Measurements from ENCODE around the gene USP24. TPM values are rescaled to one million over a fixed set of nuclear protein-coding genes. Genes with fewer than 3 reads are reported as not detected.

USP24 gene
- total RNA-seq, 1 donor from 2014 or later = 50.5 TPM

DNA sequence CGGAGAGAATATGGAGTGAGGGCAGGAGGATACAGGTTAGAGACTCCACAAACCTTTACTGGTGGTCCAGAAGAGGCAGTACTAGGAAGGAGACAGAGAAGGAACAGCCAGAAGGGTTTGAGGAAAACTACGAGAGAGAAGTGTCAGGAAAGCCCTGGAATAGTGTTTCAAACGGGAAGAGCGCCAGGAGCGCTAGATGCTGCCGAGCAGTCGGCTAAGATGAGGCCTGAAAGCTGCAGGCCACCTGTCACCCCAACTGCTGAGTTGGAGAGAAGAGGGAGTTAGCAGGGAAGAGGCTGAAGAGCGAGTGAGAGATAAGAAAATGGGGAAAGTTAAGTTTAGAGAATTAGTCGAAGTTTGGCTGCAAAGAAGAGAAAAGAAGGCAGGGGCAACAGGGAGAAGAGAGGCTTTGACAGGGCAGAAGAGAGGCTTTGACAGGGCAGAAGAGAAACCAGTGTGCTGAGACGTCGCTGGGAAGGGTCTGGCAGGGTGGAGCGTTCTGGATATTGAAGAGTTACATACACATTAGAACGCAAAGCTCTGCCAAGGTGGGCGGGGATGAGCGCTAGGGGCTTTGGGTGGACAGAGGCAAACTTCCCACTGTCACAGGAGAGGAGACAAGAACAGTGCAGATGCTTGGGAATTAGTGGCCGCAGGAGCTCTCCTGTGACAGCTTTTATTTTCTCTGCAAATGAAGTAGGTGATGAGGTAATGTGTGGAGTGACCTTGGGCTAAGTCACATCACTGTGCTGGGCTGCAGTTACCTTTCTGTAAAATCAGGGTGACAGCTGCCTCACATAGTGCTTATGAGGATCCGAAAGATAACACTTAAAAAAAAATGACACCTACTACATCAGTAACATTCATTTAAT is 144.6 kb downstream of the USP24 start:
- Mint-ChIP-seq H3K27me3 (ENCODE audit: insufficient read depth, low read depth) (peaks cover 3% of the 10 kb centered on the region), H3K4me1 (no peaks in the 10 kb centered on the region), H3K9me3 (no peaks in the 10 kb centered on the region), H3K4me3 (no peak overlapping the region), H3K36me3 (peaks cover 38% of the 10 kb centered on the region), H3K27ac (no peak overlapping the region)
- DNase-seq (ENCODE audit: low spot score) = no peak
- no peak overlapping the region for H2AFZ ChIP-seq (replicated peaks)
- no peak overlapping the region for H3K27ac ChIP-seq
- H3K9me3 ChIP-seq (ENCODE audit: low read depth) = no peaks in the 10 kb centered on the region
- TF ChIP-seq EZH2phosphoT487 (IDR thresholded peaks at IDR 0.05) = no peak
- H3K9ac ChIP-seq = no peak overlapping the region
- no peak overlapping the region for H3K4me2 ChIP-seq
- H3F3A ChIP-seq (ENCODE audit: low read depth) = peaks cover 18% of the 10 kb centered on the region
- no peaks in the 10 kb centered on the region for H3K79me2 ChIP-seq (ENCODE audit: low read depth)
- H3K4me1 ChIP-seq = no peaks in the 10 kb centered on the region
- H3K36me3 ChIP-seq = peaks cover 13% of the 10 kb centered on the region
- H3K4me3 ChIP-seq = no peak overlapping the region
- H3K27me3 ChIP-seq = no peaks in the 10 kb centered on the region
- H4K20me1 ChIP-seq (ENCODE audit: low read depth) = no peaks in the 10 kb centered on the region

DNA sequence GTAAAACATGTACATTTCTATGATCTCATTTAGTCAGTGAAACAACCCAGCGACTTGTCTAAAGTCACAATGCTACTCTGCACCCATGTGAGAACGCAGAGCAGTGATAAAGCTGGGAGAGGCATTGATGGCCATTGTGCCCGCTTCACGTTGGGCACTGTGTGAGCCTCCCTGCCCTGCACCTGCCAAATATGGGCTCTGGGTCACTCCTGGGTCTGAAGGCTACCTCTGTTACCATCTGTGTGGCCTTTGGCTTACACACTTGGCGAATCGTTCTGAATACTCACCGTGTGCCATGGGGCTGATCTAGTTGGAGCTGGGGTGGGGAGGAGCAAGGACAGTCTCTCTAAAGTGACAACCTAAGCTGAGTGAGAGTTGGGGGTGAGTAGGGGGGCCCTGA is 145.9 kb downstream of the USP24 start:
- H3K27ac ChIP-seq = no peak overlapping the region
- DNase-seq (ENCODE audit: low spot score) = no peak
- no peak for TF ChIP-seq EZH2phosphoT487 (IDR thresholded peaks at IDR 0.05)
- TF ChIP-seq EZH2 (IDR thresholded peaks at IDR 0.05) = no peak
- no peak for TF ChIP-seq CTCF (IDR thresholded peaks at IDR 0.05)
- peaks cover 18% of the 10 kb centered on the region for H3F3A ChIP-seq (ENCODE audit: low read depth)
- peaks cover 5% of the 10 kb centered on the region for H3K27me3 Mint-ChIP-seq (ENCODE audit: insufficient read depth, low read depth)
- H3K4me1 ChIP-seq = no peaks in the 10 kb centered on the region
- no peaks in the 10 kb centered on the region for H3K79me2 ChIP-seq (ENCODE audit: low read depth)
- H3K27me3 ChIP-seq = no peaks in the 10 kb centered on the region
- H3K4me3 ChIP-seq = no peak overlapping the region
- H3K9ac ChIP-seq = no peak overlapping the region
- H3K27ac Mint-ChIP-seq = no peak overlapping the region
- no peaks in the 10 kb centered on the region for H3K9me3 Mint-ChIP-seq
- no peak overlapping the region for H3K4me2 ChIP-seq
- H2AFZ ChIP-seq (replicated peaks) = no peak overlapping the region
- H4K20me1 ChIP-seq (ENCODE audit: low read depth) = no peaks in the 10 kb centered on the region
- no peaks in the 10 kb centered on the region for H3K9me3 ChIP-seq (ENCODE audit: low read depth)
- peaks cover 13% of the 10 kb centered on the region for H3K36me3 ChIP-seq
- peaks cover 2% of the 10 kb centered on the region for H3K4me1 Mint-ChIP-seq
- peaks cover 32% of the 10 kb centered on the region for H3K36me3 Mint-ChIP-seq
- no peak overlapping the region for H3K4me3 Mint-ChIP-seq

DNA sequence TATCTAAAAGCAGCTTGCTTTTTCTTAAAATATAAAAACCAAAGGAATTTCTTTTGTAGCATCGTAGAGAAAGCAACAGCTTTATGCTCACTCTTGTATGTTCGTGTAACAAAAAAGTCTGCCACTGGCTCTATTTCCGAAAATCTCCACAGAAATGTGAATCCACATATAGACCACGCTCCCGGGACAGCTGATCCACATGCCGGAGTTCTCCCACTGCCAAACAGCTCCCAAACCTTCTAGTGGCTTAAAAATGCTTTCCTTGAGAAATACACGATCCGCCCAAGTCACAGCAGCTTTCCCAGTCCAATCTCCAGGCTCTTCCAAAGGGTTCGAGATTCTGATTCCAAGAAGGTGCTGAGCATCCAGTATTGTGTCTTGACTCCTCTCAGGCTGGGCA is 146.5 kb downstream of the USP24 start:
- H3K79me2 ChIP-seq (ENCODE audit: low read depth) = no peaks in the 10 kb centered on the region
- H3K4me3 Mint-ChIP-seq = no peak overlapping the region
- no peak overlapping the region for H3K4me3 ChIP-seq
- peaks cover 31% of the 10 kb centered on the region for H3K36me3 Mint-ChIP-seq
- no peaks in the 10 kb centered on the region for H4K20me1 ChIP-seq (ENCODE audit: low read depth)
- no peaks in the 10 kb centered on the region for H3K4me1 ChIP-seq
- H3K9ac ChIP-seq = no peak overlapping the region
- no peak for DNase-seq (ENCODE audit: low spot score)
- H3K36me3 ChIP-seq = peaks cover 13% of the 10 kb centered on the region
- no peaks in the 10 kb centered on the region for H3K27me3 ChIP-seq
- H3F3A ChIP-seq (ENCODE audit: low read depth) = peaks cover 18% of the 10 kb centered on the region
- TF ChIP-seq EZH2 (IDR thresholded peaks at IDR 0.05) (no peak), EZH2phosphoT487 (IDR thresholded peaks at IDR 0.05) (no peak), CTCF (IDR thresholded peaks at IDR 0.05) (no peak)
- peaks cover 2% of the 10 kb centered on the region for H3K4me1 Mint-ChIP-seq
- no peak overlapping the region for H3K4me2 ChIP-seq
- no peaks in the 10 kb centered on the region for H3K9me3 ChIP-seq (ENCODE audit: low read depth)
- no peaks in the 10 kb centered on the region for H3K9me3 Mint-ChIP-seq
- H3K27ac Mint-ChIP-seq = no peak overlapping the region
- H2AFZ ChIP-seq (replicated peaks) = no peak overlapping the region
- H3K27ac ChIP-seq = no peak overlapping the region
- H3K27me3 Mint-ChIP-seq (ENCODE audit: insufficient read depth, low read depth) = peaks cover 5% of the 10 kb centered on the region

- no peaks in the 10 kb centered on the region for H4K20me1 ChIP-seq (ENCODE audit: low read depth)
- Mint-ChIP-seq H3K4me1 (peaks cover 2% of the 10 kb centered on the region), H3K27ac (no peak overlapping the region), H3K36me3 (peaks cover 28% of the 10 kb centered on the region), H3K4me3 (no peak overlapping the region), H3K9me3 (no peaks in the 10 kb centered on the region), H3K27me3 (ENCODE audit: insufficient read depth, low read depth) (peaks cover 5% of the 10 kb centered on the region)
- H3F3A ChIP-seq (ENCODE audit: low read depth) = peaks cover 14% of the 10 kb centered on the region
- H3K27ac ChIP-seq = no peak overlapping the region
- H3K36me3 ChIP-seq = peaks cover 8% of the 10 kb centered on the region
- H3K4me2 ChIP-seq = no peak overlapping the region
- no peak for DNase-seq (ENCODE audit: low spot score)
- no peaks in the 10 kb centered on the region for H3K9me3 ChIP-seq (ENCODE audit: low read depth)
- no peak overlapping the region for H3K9ac ChIP-seq
- H3K79me2 ChIP-seq (ENCODE audit: low read depth) = no peaks in the 10 kb centered on the region
- TF ChIP-seq EZH2phosphoT487 (IDR thresholded peaks at IDR 0.05) (no peak), EZH2 (IDR thresholded peaks at IDR 0.05) (no peak), CTCF (IDR thresholded peaks at IDR 0.05) (no peak)
- no peak overlapping the region for H3K4me3 ChIP-seq
- H3K27me3 ChIP-seq = no peaks in the 10 kb centered on the region
- no peaks in the 10 kb centered on the region for H3K4me1 ChIP-seq
- no peak overlapping the region for H2AFZ ChIP-seq (replicated peaks)
Observed at GRCh38 chr1:55067914-55068313, 147.2 kb downstream of the USP24 start.
